OCI-LY3 (cell line): ENCODE results near the gene WASHC4.

Source experiments
- H2AFZ ChIP-seq: fragments of 200-600, 300-600 bp; shearing (Covaris generic); 2 replicates; pipeline ENCODE4 v1.6.0; 2014; ENCODE audit warnings: antibody characterized with exemption, low read depth, low read length
- H3K27ac ChIP-seq: fragments of 200-600, 300-600 bp; sonication (generic); 2 replicates; pipeline ENCODE4 v1.5.1; 2014; ENCODE audit warnings: mild to moderate bottlenecking, low read length, moderate library complexity, mixed read lengths
- H3K27me3 ChIP-seq: fragments of 200-600, 300-600 bp; sonication (generic); 2 replicates; pipeline ENCODE4 v1.6.1; 2014; ENCODE audit warnings: low read depth, low read length, mixed read lengths
- H3K36me3 ChIP-seq: fragments of 200-600, 300-600 bp; sonication (generic); replicated peaks from 2 replicates; pipeline ENCODE3; 2014; ENCODE audit warnings: low read depth, low read length, mixed read lengths
- H3K4me1 ChIP-seq: fragments of 300-600, 200-600 bp; sonication (generic); 2 replicates; pipeline ENCODE4 v1.6.1; 2014; ENCODE audit warnings: low read length, mixed read lengths
- H3K4me2 ChIP-seq: fragments of 200-600, 300-600 bp; sonication (generic); 2 replicates; pipeline ENCODE4 v1.6.1; 2014; ENCODE audit warnings: low read length, mixed read lengths
- H3K4me3 ChIP-seq: fragments of 300-600, 200-600 bp; sonication (generic); 2 replicates; pipeline ENCODE4 v1.5.1; 2014; ENCODE audit warnings: antibody characterized with exemption, mild to moderate bottlenecking, low read length, moderate library complexity
- H3K79me2 ChIP-seq: fragments of 300-600, 200-600 bp; shearing (Covaris generic); 2 replicates; pipeline ENCODE4 v1.6.1; 2014; ENCODE audit warnings: mild to moderate bottlenecking, low read length, mixed read lengths
- H3K9ac ChIP-seq: fragments of 300-600, 200-600 bp; shearing (Covaris generic); 2 replicates; pipeline ENCODE4 v1.6.0; 2014; ENCODE audit warnings: mild to moderate bottlenecking, low read length, moderate library complexity
- H3K9me3 ChIP-seq: fragments of 200-600, 300-600 bp; shearing (Covaris generic); 2 replicates; pipeline ENCODE4 v1.6.1; 2014; ENCODE audit warnings: low read length, mixed read lengths; ENCODE audit not compliant: insufficient read depth
- H4K20me1 ChIP-seq: fragments of 200-600, 300-600 bp; sonication (generic); 2 replicates; pipeline ENCODE4 v1.6.1; 2016; ENCODE audit warnings: low read length, mixed read lengths; ENCODE audit not compliant: insufficient read depth
- EZH2phosphoT487 ChIP-seq: fragments of 200-600 bp; shearing (Covaris generic); IDR thresholded peaks from 2 replicates; pipeline ENCODE4 v1.6.1; 2018; ENCODE audit warnings: antibody characterized with exemption, mixed run types, low read depth
- TF ChIP-seq, protein P1 (sequence below): fragments of 200-600, 300-600 bp; sonication (generic); IDR thresholded peaks from 2 replicates; pipeline ENCODE4 v1.5.1; 2014; ENCODE audit warnings: antibody characterized with exemption, low read length, low read depth

WASHC4 gene

DNA sequence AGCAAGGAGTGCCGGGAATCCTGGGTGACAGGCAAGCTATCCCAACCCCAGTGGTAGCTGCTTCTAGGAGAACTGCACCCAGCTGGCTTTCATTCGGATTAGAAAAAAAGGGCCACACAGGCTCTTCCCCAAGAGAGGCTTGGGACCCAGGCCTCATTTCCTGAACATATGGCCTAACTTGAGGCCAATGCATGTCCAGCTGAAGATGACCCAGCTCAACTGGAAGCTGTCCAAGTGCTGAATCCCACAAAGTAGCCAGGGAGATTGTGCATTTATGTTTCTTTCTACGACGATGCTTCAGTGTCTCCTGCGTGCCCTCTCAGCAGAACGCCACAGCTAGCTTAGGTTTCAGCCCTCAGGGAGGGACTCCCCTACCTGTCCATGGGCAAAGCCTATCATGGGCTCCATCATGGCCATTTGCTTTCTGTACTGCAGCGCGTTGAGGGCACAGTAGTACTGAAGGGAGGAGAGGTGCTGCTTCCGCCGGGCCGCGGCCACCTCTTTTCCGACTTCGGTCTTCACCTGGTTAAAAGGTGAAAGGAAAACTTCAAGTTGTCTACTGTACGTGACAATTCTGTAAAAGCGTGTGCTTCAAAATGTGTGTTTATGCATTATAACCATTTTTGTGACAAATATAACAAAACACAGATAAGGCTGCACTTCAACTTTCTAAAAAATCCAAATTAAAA is 99.3 kb downstream of the WASHC4 start:
- Histone ChIP-seq H2AFZ (no peak overlapping the region), H3K4me3 (no peak overlapping the region), H3K9ac (no peak overlapping the region), H3K9me3 (no peaks in the 10 kb centered on the region), H3K36me3 (no peaks in the 10 kb centered on the region), H4K20me1 (no peaks in the 10 kb centered on the region), H3K4me2 (no peak overlapping the region), H3K4me1 (no peaks in the 10 kb centered on the region), H3K79me2 (no peaks in the 10 kb centered on the region), H3K27ac (no peak overlapping the region), H3K27me3 (no peaks in the 10 kb centered on the region)
- no peak for TF ChIP-seq EZH2phosphoT487
- TF ChIP-seq, protein P1, sequence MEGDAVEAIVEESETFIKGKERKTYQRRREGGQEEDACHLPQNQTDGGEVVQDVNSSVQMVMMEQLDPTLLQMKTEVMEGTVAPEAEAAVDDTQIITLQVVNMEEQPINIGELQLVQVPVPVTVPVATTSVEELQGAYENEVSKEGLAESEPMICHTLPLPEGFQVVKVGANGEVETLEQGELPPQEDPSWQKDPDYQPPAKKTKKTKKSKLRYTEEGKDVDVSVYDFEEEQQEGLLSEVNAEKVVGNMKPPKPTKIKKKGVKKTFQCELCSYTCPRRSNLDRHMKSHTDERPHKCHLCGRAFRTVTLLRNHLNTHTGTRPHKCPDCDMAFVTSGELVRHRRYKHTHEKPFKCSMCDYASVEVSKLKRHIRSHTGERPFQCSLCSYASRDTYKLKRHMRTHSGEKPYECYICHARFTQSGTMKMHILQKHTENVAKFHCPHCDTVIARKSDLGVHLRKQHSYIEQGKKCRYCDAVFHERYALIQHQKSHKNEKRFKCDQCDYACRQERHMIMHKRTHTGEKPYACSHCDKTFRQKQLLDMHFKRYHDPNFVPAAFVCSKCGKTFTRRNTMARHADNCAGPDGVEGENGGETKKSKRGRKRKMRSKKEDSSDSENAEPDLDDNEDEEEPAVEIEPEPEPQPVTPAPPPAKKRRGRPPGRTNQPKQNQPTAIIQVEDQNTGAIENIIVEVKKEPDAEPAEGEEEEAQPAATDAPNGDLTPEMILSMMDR: no peak

GRCh38 chr12:105209091-105209490 is 101.6 kb downstream of the WASHC4 start:
- no peak overlapping the region for H3K9ac ChIP-seq
- H3K27me3 ChIP-seq: no peaks in the 10 kb centered on the region
- H4K20me1 ChIP-seq: no peaks in the 10 kb centered on the region
- H3K79me2 ChIP-seq: no peaks in the 10 kb centered on the region
- no peak overlapping the region for H3K4me2 ChIP-seq
- no peak overlapping the region for H3K4me3 ChIP-seq
- H2AFZ ChIP-seq: no peak overlapping the region
- H3K9me3 ChIP-seq: no peaks in the 10 kb centered on the region
- no peaks in the 10 kb centered on the region for H3K36me3 ChIP-seq
- no peaks in the 10 kb centered on the region for H3K4me1 ChIP-seq
- no peak for TF ChIP-seq EZH2phosphoT487
- TF ChIP-seq, protein P1: no peak
- H3K27ac ChIP-seq: no peak overlapping the region

DNA sequence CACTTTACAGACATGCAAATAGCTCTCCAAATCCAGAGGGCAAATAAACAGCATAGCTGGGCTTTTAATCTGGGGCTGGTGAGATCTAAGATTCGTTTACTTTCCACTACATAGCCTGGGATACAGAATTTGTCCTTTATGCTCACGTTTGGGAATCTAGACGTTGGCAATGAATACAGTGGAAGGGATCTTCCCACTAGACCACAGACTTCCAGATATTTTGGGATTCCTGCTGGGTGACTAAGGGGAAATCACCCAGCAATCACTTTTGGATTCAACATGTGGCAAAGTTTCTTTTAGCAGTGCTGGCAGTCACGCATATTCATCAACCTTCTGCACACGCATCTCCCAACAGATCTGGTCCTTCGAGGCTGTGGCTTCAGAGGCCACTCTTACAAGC is 104.9 kb downstream of the WASHC4 start:
- Histone ChIP-seq H3K4me1 (no peaks in the 10 kb centered on the region), H3K4me2 (no peak overlapping the region), H3K4me3 (no peak overlapping the region), H3K9ac (no peak overlapping the region), H3K27ac (no peak overlapping the region), H3K27me3 (no peaks in the 10 kb centered on the region), H3K79me2 (no peaks in the 10 kb centered on the region), H3K36me3 (no peaks in the 10 kb centered on the region), H4K20me1 (no peaks in the 10 kb centered on the region), H3K9me3 (no peaks in the 10 kb centered on the region), H2AFZ (no peak overlapping the region)
- TF ChIP-seq EZH2phosphoT487: no peak
- TF ChIP-seq, protein P1: no peak

DNA sequence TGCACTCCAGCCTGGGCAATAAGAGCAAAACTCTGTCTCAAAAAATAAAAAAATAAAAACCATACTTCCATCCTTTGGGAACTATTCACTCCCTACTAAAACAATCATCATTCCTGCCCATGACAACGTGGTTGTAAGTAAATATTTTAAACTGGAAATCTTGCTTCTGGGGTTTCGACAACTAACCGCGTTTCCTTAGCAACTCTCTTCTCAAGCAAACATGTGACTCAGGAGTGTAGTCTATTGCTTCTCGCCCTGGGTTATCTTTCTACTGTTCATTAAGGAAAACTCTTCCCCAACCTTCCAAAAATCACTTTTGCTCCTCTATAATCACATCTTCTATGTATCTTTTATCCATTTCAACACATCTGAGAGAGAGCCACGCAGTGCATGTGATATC is 106.6 kb downstream of the WASHC4 start:
- no peak overlapping the region for H3K4me2 ChIP-seq
- no peaks in the 10 kb centered on the region for H3K27me3 ChIP-seq
- no peaks in the 10 kb centered on the region for H4K20me1 ChIP-seq
- no peak overlapping the region for H3K27ac ChIP-seq
- no peak overlapping the region for H3K9ac ChIP-seq
- no peak overlapping the region for H2AFZ ChIP-seq
- H3K36me3 ChIP-seq: no peaks in the 10 kb centered on the region
- TF ChIP-seq, protein P1: no peak
- TF ChIP-seq EZH2phosphoT487: no peak
- H3K4me1 ChIP-seq: no peaks in the 10 kb centered on the region
- no peaks in the 10 kb centered on the region for H3K9me3 ChIP-seq
- H3K79me2 ChIP-seq: no peaks in the 10 kb centered on the region
- no peak overlapping the region for H3K4me3 ChIP-seq
